Testis (tissue), 3 donors: ENCODE data around the gene FBXO30. TPM values are rescaled to one million over a fixed set of nuclear protein-coding genes. Genes with fewer than 3 reads are reported as not detected.

ENCODE experiments used
- DNase-seq: peaks from one replicate; pipeline ENCODE4 v3.0.0-alpha.2; 2019
- H3K27ac ChIP-seq, 2 donors: fragments of 200-600 bp; sonication (generic); one replicate each; pipeline ENCODE4 v1.5.1; 2019
- H3K27me3 ChIP-seq: fragments of 200-600 bp; sonication (generic); one replicate; pipeline ENCODE4 v1.5.1; 2019
- H3K36me3 ChIP-seq: fragments of 200-600 bp; sonication (generic); one replicate; pipeline ENCODE4 v1.5.1; 2017; ENCODE audit warnings: low read depth; ENCODE audit errors: missing control alignments
- H3K4me1 ChIP-seq: fragments of 200-600 bp; sonication (generic); one replicate; pipeline ENCODE4 v1.5.1; 2019
- H3K4me3 ChIP-seq, 2 donors: fragments of 200-600 bp; sonication (generic); one replicate each; pipeline ENCODE4 v1.5.1; 2017 to 2019
- H3K9me3 ChIP-seq: fragments of 200-600 bp; sonication (generic); one replicate; pipeline ENCODE4 v1.5.1; 2017
- POLR2A ChIP-seq: fragments of 450-650 bp; IDR thresholded peaks from one replicate; pipeline ENCODE4 v1.6.1; 2017; ENCODE audit warnings: antibody characterized with exemption, mild to moderate bottlenecking, moderate library complexity
- WGBS, 2 donors: methylation state at CpG; one replicate each; pipeline ENCODE4 v1.1.5; 2018; 5-methylcytosine and 5-hydroxymethylcytosine counted together
- intact Hi-C: fragments of 100-400 bp; cut with DNase I; formaldehyde crosslinking; loops from one replicate; pipeline ENCODE4 v1.15.1; 2023; ENCODE audit warnings: low total_unique reads
- polyA plus RNA-seq: library from polyadenylated mRNA; stranded (reverse); fragments of 350-450 nt; fragmentation: Illumina TruSeq; extraction: RNeasy Lipid Tissue Mini Kit (QIAGEN cat#74804); gene quantifications from one replicate; pipeline ENCODE4 v1.2.3, GENCODE V29; 2014; ENCODE audit warnings: low read depth, low replicate concordance; ENCODE audit not compliant: insufficient read depth
- total RNA-seq, 2 donors: library from RNA; depleted of rRNA; stranded (reverse); fragments of >200 nt; gene quantifications; one replicate each; pipeline ENCODE4 v1.2.3, GENCODE V29; 2016
- TF ChIP-seq, protein P1 (sequence below), 3 experiments: fragments of 450-650 bp in 2 of 3; fragments of 200-600 bp in 1 of 3; sonication (generic) in 1 of 3; IDR thresholded peaks; one replicate each; pipeline ENCODE4 v1.5.1; 2016 to 2019; ENCODE audit warnings: antibody characterized with exemption in 3 of 3, mild to moderate bottlenecking in 2 of 3, moderate library complexity in 1 of 3

FBXO30 gene
- total and polyA plus RNA-seq, 3 donors from 2014 or later = 10.8 to 13.4 (median 11.6) TPM

- peak overlapping the region; percentile 93 to 95 for H3K27ac ChIP-seq
- no peaks in the 10 kb centered on the region for H3K27me3 ChIP-seq
- TF ChIP-seq, protein P1, sequence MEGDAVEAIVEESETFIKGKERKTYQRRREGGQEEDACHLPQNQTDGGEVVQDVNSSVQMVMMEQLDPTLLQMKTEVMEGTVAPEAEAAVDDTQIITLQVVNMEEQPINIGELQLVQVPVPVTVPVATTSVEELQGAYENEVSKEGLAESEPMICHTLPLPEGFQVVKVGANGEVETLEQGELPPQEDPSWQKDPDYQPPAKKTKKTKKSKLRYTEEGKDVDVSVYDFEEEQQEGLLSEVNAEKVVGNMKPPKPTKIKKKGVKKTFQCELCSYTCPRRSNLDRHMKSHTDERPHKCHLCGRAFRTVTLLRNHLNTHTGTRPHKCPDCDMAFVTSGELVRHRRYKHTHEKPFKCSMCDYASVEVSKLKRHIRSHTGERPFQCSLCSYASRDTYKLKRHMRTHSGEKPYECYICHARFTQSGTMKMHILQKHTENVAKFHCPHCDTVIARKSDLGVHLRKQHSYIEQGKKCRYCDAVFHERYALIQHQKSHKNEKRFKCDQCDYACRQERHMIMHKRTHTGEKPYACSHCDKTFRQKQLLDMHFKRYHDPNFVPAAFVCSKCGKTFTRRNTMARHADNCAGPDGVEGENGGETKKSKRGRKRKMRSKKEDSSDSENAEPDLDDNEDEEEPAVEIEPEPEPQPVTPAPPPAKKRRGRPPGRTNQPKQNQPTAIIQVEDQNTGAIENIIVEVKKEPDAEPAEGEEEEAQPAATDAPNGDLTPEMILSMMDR (IDR thresholded peaks at IDR 0.05) = no peak
- TF ChIP-seq POLR2A = no peak
- DNase-seq = peak; percentile 22
- no peaks in the 10 kb centered on the region for H3K9me3 ChIP-seq
- H3K36me3 ChIP-seq = no peaks in the 10 kb centered on the region
- peaks cover 11% of the 10 kb centered on the region for H3K4me1 ChIP-seq
- WGBS, 2 donors = 3 to 4% methylated on average over 24 to 25 of the region's 25 CpGs
- intact Hi-C loops = no loop called here
- H3K4me3 ChIP-seq = peak overlapping the region; percentile 76 to 83
Observed at GRCh38 chr6:145815309-145816274, 997 bp upstream of the FBXO30 start.

GRCh38 chr6:145814035-145814500 lies 527 bp downstream of the FBXO30 start:
- Histone ChIP-seq H3K9me3 (no peaks in the 10 kb centered on the region), H3K4me1 (peaks cover 20% of the 10 kb centered on the region), H3K27ac (peak overlapping the region; percentile 93 to 95), H3K27me3 (no peaks in the 10 kb centered on the region), H3K36me3 (no peaks in the 10 kb centered on the region), H3K4me3 (peak overlapping the region; percentile 76 to 83)
- TF ChIP-seq, protein P1 (IDR thresholded peaks at IDR 0.05) = no peak
- TF ChIP-seq POLR2A = no peak
- intact Hi-C loops = no loop called here
- DNase-seq = peak; percentile 53
- WGBS, 2 donors = 0% methylated on average over 10 to 33 of the region's 33 CpGs

DNA sequence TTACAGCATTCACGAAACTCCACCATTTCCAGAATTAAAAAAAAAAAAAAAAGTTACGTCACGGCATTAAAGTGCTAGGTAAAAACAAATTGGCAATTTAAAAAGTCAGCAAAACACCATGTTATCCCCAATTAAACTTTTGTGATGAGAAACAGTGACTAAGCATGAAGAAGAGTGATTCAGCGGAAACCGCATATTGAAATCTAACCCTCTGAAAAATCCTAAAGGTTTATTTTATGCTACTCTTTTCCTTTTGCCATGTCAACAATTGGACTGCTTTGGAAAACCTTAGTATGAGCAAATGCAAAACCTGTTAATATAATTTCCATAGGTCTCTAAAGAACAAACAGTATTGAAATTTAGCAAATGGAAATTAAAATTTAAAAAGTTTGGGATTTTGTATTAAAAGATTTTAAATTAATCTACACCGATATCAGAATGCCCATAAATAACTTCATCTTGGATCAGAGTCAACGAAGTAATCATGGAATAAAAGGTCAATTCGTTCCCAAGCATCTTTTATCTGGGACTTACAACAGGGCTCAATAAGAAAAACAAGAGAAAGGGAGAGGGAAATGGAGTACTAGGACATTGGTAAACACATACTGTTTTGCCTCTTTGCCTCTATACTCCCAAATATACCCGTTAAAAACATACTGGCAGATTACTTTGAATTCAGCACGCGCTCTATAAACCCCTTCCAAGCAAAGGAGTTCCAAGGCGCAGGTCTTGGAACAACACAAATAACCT lies 1.1 kb downstream of the FBXO30 start:
- TF ChIP-seq POLR2A = no peak
- TF ChIP-seq, protein P1 (IDR thresholded peaks at IDR 0.05) = no peak
- Histone ChIP-seq H3K4me3 (peak overlapping the region; percentile 76 to 83), H3K9me3 (no peaks in the 10 kb centered on the region), H3K27ac (peak overlapping the region; percentile 93 to 95), H3K27me3 (no peaks in the 10 kb centered on the region), H3K36me3 (no peaks in the 10 kb centered on the region), H3K4me1 (peaks cover 20% of the 10 kb centered on the region)
- 8 to 10% methylated on average over 12 of the region's 12 CpGs for WGBS, 2 donors
- DNase-seq = no peak
- intact Hi-C loops = no loop called here

- intact Hi-C loops = no loop called here
- H3K4me1 ChIP-seq = peaks cover 20% of the 10 kb centered on the region
Observed at GRCh38 chr6:145811741-145812140, 2.9 kb downstream of the FBXO30 start.

More at GRCh38 chr6:145811741-145812140, 2.9 kb downstream of the FBXO30 start:
- WGBS, 2 donors = 69 to 82% methylated on average over 1 of the region's 1 CpG
- Histone ChIP-seq H3K4me3 (no peak overlapping the region), H3K36me3 (no peaks in the 10 kb centered on the region), H3K9me3 (no peaks in the 10 kb centered on the region), H3K27me3 (no peaks in the 10 kb centered on the region), H3K27ac (no peak overlapping the region)
- DNase-seq = no peak
- TF ChIP-seq, protein P1 (IDR thresholded peaks at IDR 0.05) = no peak
- no peak for TF ChIP-seq POLR2A
